ENCODE results near the gene STMND1. TPM values are rescaled to one million over a fixed set of nuclear protein-coding genes. Genes with fewer than 3 reads are reported as not detected.

STMND1 gene
- total RNA-seq, 1 experiment from 2014 or later: not detected

- ChIA-PET POLR2A (no interaction called here), CTCF (no interaction called here)
- no peak overlapping the region for H3K4me3 Mint-ChIP-seq
- H3K27ac Mint-ChIP-seq: no peak overlapping the region
- no peaks in the 10 kb centered on the region for H3K9me3 Mint-ChIP-seq
- no peaks in the 10 kb centered on the region for H3K4me1 Mint-ChIP-seq
- H3K27me3 Mint-ChIP-seq (ENCODE audit: low read depth): no peaks in the 10 kb centered on the region
- no peak for DNase-seq (ENCODE audit: low spot score)
- TF ChIP-seq PRRX2 (CRISPR knock-in tag; IDR thresholded peaks at IDR 0.05) (no peak), JUN (CRISPR knock-in tag; IDR thresholded peaks at IDR 0.05) (no peak), ZMAT4 (CRISPR knock-in tag; IDR thresholded peaks at IDR 0.05) (no peak), HMGXB4 (CRISPR knock-in tag; IDR thresholded peaks at IDR 0.05) (no peak), ATF1 (CRISPR knock-in tag; IDR thresholded peaks at IDR 0.05) (no peak), TCF7 (CRISPR knock-in tag; IDR thresholded peaks at IDR 0.05; ENCODE audit: low read depth) (no peak), ZNF317 (CRISPR knock-in tag; IDR thresholded peaks at IDR 0.05; ENCODE audit: borderline replicate concordance, low read depth) (no peak), ZNF281 (CRISPR knock-in tag; IDR thresholded peaks at IDR 0.05) (no peak), SMAD4 (CRISPR knock-in tag; IDR thresholded peaks at IDR 0.05) (no peak)
- no peaks in the 10 kb centered on the region for H3K36me3 Mint-ChIP-seq
- ATAC-seq: no peak
These were observed 42.8 kb upstream of the STMND1 start for GRCh38 chr6:17059022-17059421.

- Mint-ChIP-seq H3K4me1 (no peaks in the 10 kb centered on the region), H3K9me3 (no peaks in the 10 kb centered on the region), H3K36me3 (no peaks in the 10 kb centered on the region), H3K27me3 (ENCODE audit: low read depth) (no peaks in the 10 kb centered on the region), H3K27ac (no peak overlapping the region), H3K4me3 (no peak overlapping the region)
- CTCF ChIA-PET: interaction anchor here (0.9 kb wide), 1 partner anchor 26 kb away, joined by 4 read pairs; no protein-coding TSS in a partner anchor
- ATAC-seq: no peak
- no peak for DNase-seq (ENCODE audit: low spot score)
- POLR2A ChIA-PET: no interaction called here
- TF ChIP-seq ZNF396 (CRISPR knock-in tag; IDR thresholded peaks at IDR 0.05; ENCODE audit: borderline replicate concordance): no peak
- TF ChIP-seq ARID4B (CRISPR knock-in tag; IDR thresholded peaks at IDR 0.05; ENCODE audit: borderline replicate concordance): no peak
- no peak for TF ChIP-seq MLX (CRISPR knock-in tag; IDR thresholded peaks at IDR 0.05)
- no peak for TF ChIP-seq ZNF512 (CRISPR knock-in tag; IDR thresholded peaks at IDR 0.05; ENCODE audit: borderline replicate concordance)
- no peak for TF ChIP-seq CREM (CRISPR knock-in tag; IDR thresholded peaks at IDR 0.05)
- no peak for TF ChIP-seq MYBL2 (CRISPR knock-in tag; IDR thresholded peaks at IDR 0.05)
- no peak for TF ChIP-seq TCF7 (CRISPR knock-in tag; IDR thresholded peaks at IDR 0.05; ENCODE audit: low read depth)
- no peak for TF ChIP-seq ATF2 (CRISPR knock-in tag; IDR thresholded peaks at IDR 0.05; ENCODE audit: borderline replicate concordance, low read depth)
- TF ChIP-seq NR1H2 (CRISPR knock-in tag; IDR thresholded peaks at IDR 0.05): no peak
- no peak for TF ChIP-seq ATF6 (CRISPR knock-in tag; IDR thresholded peaks at IDR 0.05)
These were observed 42.0 kb upstream of the STMND1 start for GRCh38 chr6:17059850-17060249.
